Caki2 (cell line): ENCODE measurements around the gene TBC1D10A. TPM values are rescaled to one million over a fixed set of nuclear protein-coding genes. Genes with fewer than 3 reads are reported as not detected.
A peak's percentile ranks its signal among the peaks of the same experiment; 100 is the strongest.

ENCODE experiments used
- DNase-seq: peaks from one replicate; pipeline ENCODE4 v3.0.0-alpha.2; 2015; ENCODE audit warnings: low read depth
- in situ Hi-C: cut with HindIII; loops from 2 replicates; pipeline ENCODE4 v1.10.0; 2016; ENCODE audit warnings: low sequenced_read_pairs, low pct_unique_long_range_greater_than_20kb, mixed read lengths
- total RNA-seq: library from RNA; depleted of rRNA; stranded (reverse); fragments of >200 nt; shearing (Covaris generic); gene quantifications from 2 replicates; pipeline ENCODE4 v1.2.3, GENCODE V29; 2014; ENCODE audit warnings: low replicate concordance

TBC1D10A gene
- total RNA-seq, 1 experiment from 2014 or later: 45.5 TPM

- in situ Hi-C loops: loop anchor here (10.0 kb wide), 1 partner anchor 102 kb away; the partner anchor contains the start of gene RNF215
- no peak for DNase-seq
These were observed 44.1 kb downstream of the TBC1D10A start for GRCh38 chr22:30282616-30283046.

- in situ Hi-C loops: loop anchor here (10.0 kb wide), 1 partner anchor 104 kb away; the partner anchor contains the start of gene RNF215
- DNase-seq: no peak
These were observed 46.2 kb downstream of the TBC1D10A start for GRCh38 chr22:30280505-30280904.

DNA sequence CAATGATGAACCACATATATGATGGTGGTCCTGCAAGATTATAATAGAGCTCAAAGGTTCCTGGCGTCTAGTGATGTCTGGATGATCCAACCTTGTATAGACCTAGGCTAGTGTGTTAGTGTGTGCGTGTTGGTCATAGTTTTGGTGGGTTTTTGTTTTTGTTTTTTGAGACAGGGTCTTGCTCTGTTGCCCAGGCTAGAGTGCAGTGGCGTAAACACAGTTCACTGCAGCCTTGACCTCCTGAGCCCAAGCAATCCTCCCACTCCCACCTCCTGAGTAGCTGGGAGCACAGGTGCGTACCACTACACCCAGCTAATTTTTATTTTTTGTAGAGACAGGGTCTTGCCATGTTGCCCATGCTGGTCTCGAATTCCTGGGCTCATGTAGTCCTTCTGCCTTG lies 46.8 kb downstream of the TBC1D10A start:
- DNase-seq: no peak

DNA sequence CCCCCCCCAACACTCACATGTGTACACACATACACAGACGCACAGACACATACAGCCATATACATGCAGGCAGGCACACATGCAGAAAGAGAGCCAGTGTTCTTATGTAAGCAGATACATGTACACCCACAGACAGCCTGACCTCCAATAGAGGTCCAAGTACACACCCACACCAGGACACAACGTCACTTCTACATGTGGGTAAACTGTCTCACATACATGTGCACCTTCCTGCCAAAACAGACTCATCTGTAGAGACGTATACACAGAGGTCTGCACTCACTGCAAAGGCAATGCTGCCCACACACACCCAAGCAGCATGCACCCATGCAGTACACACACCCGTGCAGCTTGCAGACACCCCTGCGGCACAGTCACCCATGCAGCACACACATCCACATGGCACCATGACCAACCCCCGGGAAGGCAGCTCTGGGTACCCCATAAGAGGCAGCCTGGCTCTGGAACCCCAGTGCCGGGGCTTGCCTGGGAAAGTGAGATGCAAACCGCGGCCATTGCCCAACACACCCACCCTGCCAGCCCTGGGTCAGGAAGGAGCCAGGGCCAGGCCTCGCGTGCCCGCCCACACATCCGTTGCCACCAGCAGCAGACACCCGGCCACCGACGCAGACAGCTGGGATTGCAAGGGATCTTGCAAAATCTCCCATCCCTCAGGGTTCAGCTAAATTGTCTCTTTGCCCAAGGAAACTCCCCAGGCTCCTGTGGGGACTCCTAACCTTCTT lies 47.5 kb downstream of the TBC1D10A start:
- in situ Hi-C loops: no loop called here
- no peak for DNase-seq

More for the DNA sequence above, 46.8 kb downstream of the TBC1D10A start:
- in situ Hi-C loops: loop anchor here (10.0 kb wide), 1 partner anchor 105 kb away; the partner anchor contains the start of gene RNF215

GRCh38 chr22:30277547-30278344 lies 49.0 kb downstream of the TBC1D10A start:
- DNase-seq: peak; percentile 19
- in situ Hi-C loops: no loop called here

GRCh38 chr22:30276039-30276438 lies 50.7 kb downstream of the TBC1D10A start:
- in situ Hi-C loops: no loop called here
- DNase-seq: no peak

- DNase-seq: no peak
- in situ Hi-C loops: no loop called here
These were observed 51.1 kb downstream of the TBC1D10A start for GRCh38 chr22:30275625-30276024.

GRCh38 chr22:30274437-30274812 lies 52.3 kb downstream of the TBC1D10A start:
- in situ Hi-C loops: no loop called here
- DNase-seq: no peak

DNA sequence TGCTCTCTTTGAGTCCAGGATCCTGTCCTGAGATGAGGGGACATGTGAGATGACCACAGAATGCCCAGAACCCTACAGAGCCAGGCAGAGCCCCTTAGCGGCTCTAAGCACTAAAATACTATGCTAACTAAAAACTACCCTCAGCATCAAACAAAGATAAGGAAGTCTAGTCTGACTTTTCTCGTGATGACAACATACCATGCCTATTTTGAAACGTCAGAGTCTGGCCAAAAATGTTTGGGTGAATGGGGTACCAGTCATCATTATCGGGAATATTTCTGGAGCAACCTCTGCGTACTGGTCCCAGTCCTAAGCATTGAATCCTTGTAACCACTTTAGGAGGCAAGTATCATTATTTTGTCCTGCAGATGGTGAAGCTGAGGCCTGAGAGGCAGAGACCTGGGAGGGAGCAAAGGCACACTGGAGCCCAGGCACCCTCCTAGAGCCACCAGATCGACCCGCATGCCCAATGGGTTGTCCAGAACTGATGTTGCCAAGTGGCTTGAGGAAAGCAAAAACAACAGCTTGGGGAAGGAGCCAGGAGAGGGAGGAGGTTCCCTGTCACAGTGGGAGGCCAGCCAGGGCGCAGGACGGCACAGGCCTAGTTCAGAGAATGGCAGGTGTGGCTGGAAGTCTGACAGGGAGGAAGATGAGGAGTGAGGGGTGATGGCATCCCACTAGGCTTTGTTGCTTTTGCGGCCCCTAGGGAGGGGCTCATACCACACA lies 52.9 kb downstream of the TBC1D10A start:
- no peak for DNase-seq
- in situ Hi-C loops: no loop called here

- DNase-seq: no peak
- in situ Hi-C loops: no loop called here
These were observed 53.8 kb downstream of the TBC1D10A start for GRCh38 chr22:30272781-30273601.

GRCh38 chr22:30270832-30271231 lies 55.9 kb downstream of the TBC1D10A start:
- in situ Hi-C loops: no loop called here
- DNase-seq: peak; percentile 73

DNA sequence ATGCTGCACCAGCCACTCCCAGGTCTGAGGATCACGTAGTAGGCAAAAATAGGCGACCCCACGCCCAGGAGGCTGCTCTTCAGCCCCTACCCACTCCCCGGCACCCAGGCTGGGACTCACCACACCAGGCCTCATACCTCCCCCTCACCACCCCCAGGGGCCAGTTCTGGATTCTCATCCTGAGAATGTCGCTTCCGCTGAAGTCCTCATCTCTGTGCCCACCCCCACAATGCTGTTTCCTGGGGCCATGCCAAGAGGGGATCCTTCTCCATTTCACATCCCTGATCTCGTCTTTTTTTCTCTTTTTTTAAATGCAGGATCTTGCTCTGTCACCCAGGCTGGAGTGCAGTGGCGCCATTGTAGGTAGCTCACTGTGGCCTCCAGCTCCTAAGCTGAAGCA lies 58.4 kb downstream of the TBC1D10A start:
- in situ Hi-C loops: no loop called here
- no peak for DNase-seq

- in situ Hi-C loops: no loop called here
- no peak for DNase-seq
These were observed 59.1 kb downstream of the TBC1D10A start for GRCh38 chr22:30267382-30268302.

DNA sequence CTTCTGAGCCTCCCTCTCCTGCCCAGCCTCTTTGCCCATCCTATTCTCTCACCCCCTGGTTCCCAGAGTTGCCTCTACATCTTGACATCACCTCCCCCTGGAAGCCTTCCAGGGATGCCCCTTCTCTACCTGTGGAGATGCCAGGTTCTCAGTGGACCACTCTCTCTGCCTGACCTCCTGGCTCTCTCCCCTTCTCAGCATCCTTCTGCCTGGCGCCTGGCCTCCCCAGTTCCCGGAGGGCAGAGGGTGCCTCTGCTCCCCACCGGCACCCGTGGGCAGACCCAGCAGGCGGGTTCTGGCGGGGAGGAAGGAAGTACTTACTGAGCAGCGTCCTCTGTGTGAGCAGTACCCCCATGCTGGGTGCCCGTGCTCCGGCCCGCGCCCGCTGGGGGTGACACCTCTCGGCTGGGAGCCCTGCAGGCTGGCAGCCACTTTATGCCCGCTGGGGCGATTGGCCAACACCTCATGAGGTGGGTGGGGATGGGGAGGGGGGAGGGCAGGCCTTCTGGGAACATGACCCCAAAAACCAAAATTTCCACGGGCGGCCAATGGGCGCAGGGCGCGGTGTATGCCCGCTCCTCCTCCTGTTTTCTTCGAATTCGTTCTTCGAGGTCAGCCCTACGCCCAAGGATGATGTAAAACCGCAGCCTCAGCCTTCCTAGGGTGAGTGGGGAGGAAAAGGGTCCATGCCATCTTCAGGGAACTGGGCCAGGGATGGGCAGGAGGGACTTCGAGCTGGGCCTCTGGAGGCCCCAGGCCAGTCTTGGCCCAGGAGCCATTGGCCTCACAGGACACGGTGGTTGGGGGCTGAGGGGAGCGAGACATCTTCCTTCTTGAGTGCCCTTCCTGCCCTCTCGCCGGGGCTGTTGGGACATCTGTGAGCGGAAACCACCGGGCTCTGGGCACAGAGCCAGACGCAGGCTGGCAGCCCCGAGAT lies 60.0 kb downstream of the TBC1D10A start, which contains the start of gene OSM:
Gene OSM, minus strand, starts transcription at position 407 of the 937 bp plus-strand sequence. Its CDS starts 52 bp downstream, at position 355.
- no peak for DNase-seq
- in situ Hi-C loops: no loop called here

DNA sequence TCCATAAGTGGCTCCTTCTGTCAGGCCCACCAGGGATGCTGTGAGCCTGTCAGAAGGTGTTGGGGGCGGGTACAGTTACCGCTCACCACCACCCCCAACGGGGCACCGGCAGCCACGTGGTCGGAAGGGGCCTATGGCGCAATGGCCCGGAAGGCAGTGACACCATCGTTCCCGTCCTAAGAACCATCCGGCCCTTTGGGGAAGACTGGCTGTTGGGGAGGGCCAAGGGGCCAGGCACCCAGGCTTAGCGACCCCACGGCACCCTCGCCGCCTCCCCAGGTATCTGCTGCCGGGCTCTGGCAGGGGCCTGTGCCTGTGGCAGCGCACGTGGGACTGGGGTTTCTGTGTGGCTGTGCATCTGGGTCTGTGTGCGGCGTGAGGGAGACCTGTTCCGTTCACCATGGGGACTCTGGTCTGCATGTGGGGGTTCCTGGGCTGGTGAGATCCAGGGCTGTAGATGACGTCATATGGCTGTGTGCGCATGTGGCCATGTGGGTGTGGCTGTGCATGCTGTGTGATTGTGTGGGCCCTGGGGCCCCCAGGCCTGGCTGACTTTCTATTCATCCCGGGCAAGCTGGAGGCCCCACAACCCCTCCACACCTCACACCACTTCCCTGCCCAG lies 60.8 kb downstream of the TBC1D10A start:
- DNase-seq: no peak

More for the DNA sequence above, 60.8 kb downstream of the TBC1D10A start:
- in situ Hi-C loops: no loop called here
